GM12872 (cell line): Measurements from ENCODE around the gene DCAF12.

Experiments
- TF ChIP-seq, protein P1 (sequence below): IDR thresholded peaks from 3 replicates; pipeline ENCODE4 v1.5.1; 2011; ENCODE audit warnings: low read depth, mild to moderate bottlenecking, low read length, moderate library complexity; ENCODE audit not compliant: insufficient read depth

Gene DCAF12

DNA sequence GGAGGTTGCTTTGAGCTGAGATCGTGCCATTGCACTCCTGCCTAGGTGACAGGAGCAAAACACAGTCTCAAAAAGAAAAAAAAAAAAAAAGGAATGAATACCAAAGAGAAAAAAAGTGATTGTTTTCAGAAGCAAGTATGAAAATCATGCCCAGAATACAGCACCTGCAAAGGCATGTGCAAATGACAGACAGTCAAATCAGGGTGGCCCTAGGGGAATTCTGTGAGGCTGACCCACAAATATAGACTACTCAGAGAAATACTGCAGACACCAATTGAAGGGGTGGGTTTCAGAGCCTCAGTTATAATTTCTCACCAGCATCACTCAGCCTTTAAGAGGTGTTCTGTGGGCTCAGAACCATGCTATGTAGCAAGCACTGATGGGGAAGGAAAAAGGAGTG, 28.6 kb downstream of the DCAF12 start:
- TF ChIP-seq, protein P1, sequence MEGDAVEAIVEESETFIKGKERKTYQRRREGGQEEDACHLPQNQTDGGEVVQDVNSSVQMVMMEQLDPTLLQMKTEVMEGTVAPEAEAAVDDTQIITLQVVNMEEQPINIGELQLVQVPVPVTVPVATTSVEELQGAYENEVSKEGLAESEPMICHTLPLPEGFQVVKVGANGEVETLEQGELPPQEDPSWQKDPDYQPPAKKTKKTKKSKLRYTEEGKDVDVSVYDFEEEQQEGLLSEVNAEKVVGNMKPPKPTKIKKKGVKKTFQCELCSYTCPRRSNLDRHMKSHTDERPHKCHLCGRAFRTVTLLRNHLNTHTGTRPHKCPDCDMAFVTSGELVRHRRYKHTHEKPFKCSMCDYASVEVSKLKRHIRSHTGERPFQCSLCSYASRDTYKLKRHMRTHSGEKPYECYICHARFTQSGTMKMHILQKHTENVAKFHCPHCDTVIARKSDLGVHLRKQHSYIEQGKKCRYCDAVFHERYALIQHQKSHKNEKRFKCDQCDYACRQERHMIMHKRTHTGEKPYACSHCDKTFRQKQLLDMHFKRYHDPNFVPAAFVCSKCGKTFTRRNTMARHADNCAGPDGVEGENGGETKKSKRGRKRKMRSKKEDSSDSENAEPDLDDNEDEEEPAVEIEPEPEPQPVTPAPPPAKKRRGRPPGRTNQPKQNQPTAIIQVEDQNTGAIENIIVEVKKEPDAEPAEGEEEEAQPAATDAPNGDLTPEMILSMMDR, result no peak

DNA sequence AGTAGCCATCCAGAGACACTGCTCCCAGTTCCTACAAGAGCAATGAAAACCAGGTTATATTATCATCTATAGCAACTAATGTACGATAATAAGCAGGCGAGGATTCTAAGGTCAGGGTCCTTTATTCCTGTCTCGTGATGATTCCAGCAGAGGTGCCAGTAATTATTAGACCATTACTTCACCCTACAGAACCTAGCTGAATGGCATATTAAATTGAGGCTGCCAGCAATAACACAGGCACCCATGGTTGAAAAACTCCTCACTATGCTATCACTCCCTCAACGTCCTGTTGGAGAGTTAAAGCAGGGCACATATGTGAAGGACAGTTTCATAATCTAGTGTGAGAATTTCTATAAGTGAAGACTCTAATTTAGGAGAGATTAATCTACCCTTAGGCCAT, 29.7 kb downstream of the DCAF12 start:
- TF ChIP-seq, protein P1, result no peak

DNA sequence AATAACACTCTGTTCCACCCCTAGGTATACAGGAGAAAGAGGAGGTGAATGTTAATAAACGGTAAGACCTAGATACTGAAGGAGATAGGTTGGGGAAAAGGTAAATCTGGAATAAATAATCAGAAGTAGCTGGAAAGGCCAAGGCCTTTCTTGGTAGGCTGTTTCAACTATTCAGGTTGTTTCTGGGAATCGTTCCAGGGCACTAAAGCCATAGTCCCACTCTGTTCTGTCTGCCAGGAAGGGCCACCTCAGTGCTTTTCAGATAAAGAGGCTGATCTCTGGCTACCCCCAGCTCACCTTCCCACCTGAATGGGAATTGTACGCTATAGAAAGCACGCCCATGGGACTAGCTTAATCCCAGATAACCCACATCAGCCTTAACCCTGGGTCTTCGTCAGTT, 32.9 kb downstream of the DCAF12 start:
- TF ChIP-seq, protein P1, result no peak

DNA sequence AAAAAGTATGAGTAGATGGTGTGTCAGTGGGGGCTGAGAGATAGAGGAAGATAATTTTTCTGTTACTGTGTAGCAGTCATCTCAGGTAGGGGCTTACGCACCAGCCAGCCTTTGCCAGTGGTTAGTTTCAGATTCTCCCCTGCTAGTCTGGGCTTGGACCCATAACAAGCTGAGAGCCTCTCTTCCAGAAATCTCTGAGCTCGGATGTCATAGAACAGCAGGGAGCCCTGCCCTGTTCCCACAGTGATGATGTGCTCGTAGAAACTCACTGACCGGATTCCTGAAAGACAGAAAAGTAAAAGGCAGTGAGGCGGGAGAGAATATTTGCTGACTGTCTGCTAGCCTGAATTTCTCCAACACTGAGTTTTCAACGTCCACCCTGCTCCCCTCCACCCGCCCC, 37.2 kb downstream of the DCAF12 start:
- TF ChIP-seq, protein P1, result no peak

GRCh38 chr9:34087370-34087769, 39.1 kb downstream of the DCAF12 start:
- TF ChIP-seq, protein P1, result no peak

GRCh38 chr9:34086864-34087263, 39.6 kb downstream of the DCAF12 start:
- TF ChIP-seq, protein P1, result no peak

DNA sequence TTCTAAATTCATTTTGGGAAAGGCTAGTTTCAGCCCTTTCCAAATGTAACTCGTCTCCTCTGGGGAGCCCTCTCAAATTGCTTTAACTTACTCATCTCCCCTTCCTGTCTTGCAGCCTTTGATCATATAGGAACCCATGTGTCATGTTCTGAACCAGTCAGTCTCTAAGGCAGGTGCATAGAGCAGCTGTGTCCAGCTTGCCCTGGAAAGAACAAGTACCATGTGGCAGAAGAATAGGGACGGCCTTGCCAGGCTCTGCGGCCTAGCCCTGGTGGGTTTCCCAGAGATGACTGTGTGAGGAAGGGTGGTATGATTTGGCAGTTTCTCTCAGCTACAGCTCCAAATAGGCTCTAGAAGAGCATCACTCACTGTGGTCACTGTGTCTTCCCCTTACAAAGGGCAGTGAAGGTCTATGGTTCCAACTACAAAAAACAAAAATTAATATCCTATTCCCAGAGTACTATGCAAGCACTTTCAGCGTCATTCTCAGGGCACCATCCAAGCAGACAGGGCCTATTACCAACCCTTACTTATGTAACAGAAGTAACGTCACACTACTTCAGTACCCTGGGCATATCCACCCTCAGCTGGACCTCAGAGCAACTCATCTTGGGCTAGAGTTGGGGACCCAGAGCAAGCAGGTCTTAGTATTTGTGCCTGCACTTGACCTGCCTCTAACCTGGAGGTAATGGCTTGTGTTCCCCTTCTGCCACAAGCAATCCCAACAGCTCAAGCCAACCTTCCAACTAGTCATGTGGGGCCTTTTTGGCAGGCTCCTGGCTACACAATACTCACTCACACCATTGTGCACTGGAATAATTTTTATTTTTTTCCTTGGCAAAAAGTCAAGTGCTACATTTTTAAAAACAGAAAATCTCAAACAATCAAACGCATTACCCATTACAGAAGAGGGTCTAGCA, 40.7 kb downstream of the DCAF12 start:
- TF ChIP-seq, protein P1, result no peak
